GM12878 (cell line): ENCODE data around the gene SCUBE3. TPM values are rescaled to one million over a fixed set of nuclear protein-coding genes. Genes with fewer than 3 reads are reported as not detected.

Source experiments
- ATAC-seq: fragments of 200-7000 bp; cut with Tn5 transposase; 3 replicates; pipeline ENCODE4 v1.9.1; 2020; ENCODE audit warnings: mild to moderate bottlenecking, moderate library complexity
- BruUV-seq: library from RNA; stranded (reverse); fragments of 400-500 nt; replicated peaks from 2 replicates; lab custom pipeline; 2021; lab: Mats Ljungman, UMichigan
- CTCF ChIA-PET: fragments of 300-600 bp; sonication (Branson Sonifier 250); formaldehyde crosslinking; extraction: SDS; loops from one replicate; lab custom pipeline; 2021; ENCODE audit warnings: inconsistent platforms; lab: Yijun Ruan, JAX
- POLR2A ChIA-PET: fragments of 350-600 bp; formaldehyde crosslinking; extraction: SDS; loops from one replicate; lab custom pipeline; 2021; ENCODE audit warnings: inconsistent platforms; lab: Charles Lee
- RAD21 ChIA-PET: fragments of 300-600 bp; sonication (Branson Sonifier 250); formaldehyde crosslinking; loops from one replicate; lab custom pipeline; 2023; ENCODE audit warnings: antibody characterized with exemption; ENCODE audit not compliant: unreplicated experiment; lab: Charles Lee
- SMC1A ChIA-PET: fragments of 300-600 bp; sonication (Branson Sonifier 250); formaldehyde crosslinking; loops from one replicate; lab custom pipeline; 2023; ENCODE audit not compliant: unreplicated experiment, uncharacterized antibody; lab: Charles Lee
- DNase-seq: peaks from one replicate; pipeline ENCODE4 v3.0.0-alpha.2; 2011; ENCODE audit warnings: low read depth, low spot score
- FAIRE-seq: peaks from 3 replicates; lab custom pipeline; 2011; peaks lifted over from hg19 to GRCh38; lab: Jason Lieb, UNC
- H2AFZ ChIP-seq: 2 replicates; pipeline ENCODE4 v1.6.0; 2011; ENCODE audit warnings: low read depth, low read length, control low read depth; ENCODE audit not compliant: control insufficient read depth
- H3K27ac ChIP-seq: 2 replicates; pipeline ENCODE4 v1.5.1; 2011; ENCODE audit warnings: control low read depth; ENCODE audit not compliant: control insufficient read depth, insufficient read depth
- H3K27me3 ChIP-seq, 2 experiments: replicated peaks in 1 of 2; 2 replicates each; pipeline versions ENCODE4 v1.6.0 to v1.6.1; 2011; ENCODE audit warnings: low read length in 1 of 2; ENCODE audit not compliant: control insufficient read depth in 2 of 2, insufficient read depth in 2 of 2
- H3K36me3 ChIP-seq, 2 experiments: 2 replicates each; pipeline ENCODE4 v1.5.1; 2011; ENCODE audit warnings: low read length in 1 of 2; ENCODE audit not compliant: control insufficient read depth in 2 of 2, insufficient read depth in 2 of 2
- H3K4me1 ChIP-seq: 2 replicates; pipeline ENCODE4 v1.6.1; 2011; ENCODE audit warnings: mild to moderate bottlenecking, low read length, moderate library complexity, mixed read lengths; ENCODE audit not compliant: control insufficient read depth, insufficient read depth
- H3K4me2 ChIP-seq: 2 replicates; pipeline ENCODE4 v1.6.0; 2011; ENCODE audit warnings: control low read depth; ENCODE audit not compliant: control insufficient read depth, insufficient read depth
- H3K4me3 ChIP-seq: fragments of 200-600 bp; sonication (generic); 2 replicates; pipeline ENCODE4 v1.5.1; 2016
- H3K79me2 ChIP-seq: 2 replicates; pipeline ENCODE4 v1.6.0; 2011; ENCODE audit warnings: low read length; ENCODE audit not compliant: control insufficient read depth, insufficient read depth
- H3K9ac ChIP-seq: 2 replicates; pipeline ENCODE4 v1.8.0; 2011; ENCODE audit warnings: low read length, control low read depth, mixed read lengths; ENCODE audit not compliant: control insufficient read depth, insufficient read depth
- H3K9me3 ChIP-seq: replicated peaks from 3 replicates; pipeline ENCODE4 v1.5.1; 2011; ENCODE audit warnings: mild to moderate bottlenecking, low read length; ENCODE audit not compliant: control insufficient read depth, insufficient read depth
- H4K20me1 ChIP-seq: 2 replicates; pipeline ENCODE4 v1.6.0; 2011; ENCODE audit not compliant: control insufficient read depth, insufficient read depth
- CHD2 ChIP-seq: IDR thresholded peaks from 2 replicates; pipeline ENCODE4 v1.6.1; 2011; ENCODE audit warnings: low read depth, low read length, improper control_type of control experiment, borderline replicate concordance
- E2F8 ChIP-seq: fragments of 450-650 bp; IDR thresholded peaks from 2 replicates; pipeline ENCODE4 v1.6.1; 2018; ENCODE audit warnings: mild to moderate bottlenecking, low read depth, moderate library complexity; ENCODE audit not compliant: partially characterized antibody
- HCFC1 ChIP-seq: fragments of 150-350 bp; IDR thresholded peaks from 2 replicates; pipeline ENCODE4 v1.6.1; 2014; ENCODE audit warnings: low read length
- KAT2A ChIP-seq: conservative IDR thresholded peaks from 2 replicates; pipeline ENCODE4 v1.6.1; 2011; ENCODE audit warnings: low read depth, low read length; ENCODE audit not compliant: control insufficient read depth
- MEF2B ChIP-seq: fragments of 450-650 bp; IDR thresholded peaks from 2 replicates; pipeline ENCODE4 v1.6.1; 2018; ENCODE audit warnings: mild to moderate bottlenecking, moderate library complexity; ENCODE audit not compliant: partially characterized antibody, poor library complexity, severe bottlenecking
- MLLT1 ChIP-seq: fragments of 450-650 bp; IDR thresholded peaks from 2 replicates; pipeline ENCODE4 v1.6.1; 2016; ENCODE audit warnings: mild to moderate bottlenecking
- MTA3 ChIP-seq: IDR thresholded peaks from 2 replicates; pipeline ENCODE4 v1.6.1; 2012; ENCODE audit warnings: low read length, inconsistent platforms, borderline replicate concordance
- RBBP5 ChIP-seq: fragments of 200-600 bp; sonication (generic); conservative IDR thresholded peaks from 2 replicates; pipeline ENCODE4 v1.6.1; 2016
- RELA ChIP-seq: fragments of 450-650 bp; IDR thresholded peaks from 2 replicates; pipeline ENCODE4 v1.8.0; 2014; ENCODE audit warnings: borderline replicate concordance; ENCODE audit not compliant: partially characterized antibody
- SMAD5 ChIP-seq: IDR thresholded peaks from 2 replicates; pipeline ENCODE4 v1.6.1; 2016; ENCODE audit warnings: antibody characterized with exemption, low read depth
- YBX1 ChIP-seq: fragments of 450-650 bp; IDR thresholded peaks from 2 replicates; pipeline ENCODE4 v1.6.1; 2016; ENCODE audit warnings: antibody characterized with exemption
- ZBED1 ChIP-seq: IDR thresholded peaks from 2 replicates; pipeline ENCODE4 v1.6.1; 2016; ENCODE audit warnings: borderline replicate concordance
- ZBTB4 ChIP-seq: fragments of 450-650 bp; formaldehyde crosslinking; IDR thresholded peaks from 2 replicates; pipeline ENCODE4 v1.4.0; 2022; ENCODE audit warnings: mild to moderate bottlenecking, moderate library complexity
- ZSCAN29 ChIP-seq: fragments of 450-650 bp; IDR thresholded peaks from 2 replicates; pipeline ENCODE4 v1.6.1; 2017; ENCODE audit warnings: mild to moderate bottlenecking, moderate library complexity
- WGBS: methylation state at CpG from one replicate; pipeline ENCODE4 v1.1.6; 2016; ENCODE audit warnings: low lambda C conversion rate; ENCODE audit not compliant: insufficient replicate concordance, insufficient coverage; ENCODE audit errors: missing lambda C conversion rate; 5-methylcytosine and 5-hydroxymethylcytosine counted together
- in situ Hi-C: fragments of 300-500 bp; cut with MboI; formaldehyde crosslinking; loops from 9 replicates; pipeline ENCODE4 v1.14.3; 2018; ENCODE audit warnings: mixed read lengths
- intact Hi-C: fragments of 100-400 bp; cut with micrococcal nuclease; formaldehyde crosslinking; loops from one replicate; pipeline ENCODE4 v1.14.2; 2022; ENCODE audit not compliant: unreplicated experiment
- polyA plus RNA-seq, 11 experiments: library from polyadenylated mRNA; depleted of rRNA in 4 of 11; unstranded in 6 of 11; stranded (reverse) in 5 of 11; fragments of >200 nt; fragmentation: Nextera tagmentation in 4 of 11; fragmentation: Illumina TruSeq in 1 of 11; extraction: Ambion mirVana in 4 of 11; extraction: Trizol in 1 of 11; gene quantifications; 1 replicate in 1 of 11; 2 replicates in 10 of 11; pipeline versions ENCODE4 v1.2.1 to v1.2.3, GENCODE V29; 2011 to 2016; ENCODE audit warnings: inconsistent platforms in 2 of 11, missing spikeins in 2 of 11, low read depth in 1 of 11
- total RNA-seq, 4 experiments: library from RNA; depleted of rRNA in 3 of 4; stranded (reverse); fragments of >200 nt in 3 of 4; fragmentation: Illumina TruSeq in 1 of 4; extraction: Trizol in 1 of 4; gene quantifications; 2 replicates each; pipeline versions ENCODE4 v1.2.1 to v1.2.3, GENCODE V29; 2013 to 2021

The SCUBE3 gene
- total and polyA plus RNA-seq, 10 of the 15 experiments (the other 5 are each of a cell fraction or from before 2014, with no cell fraction given) = under 0.01 to 0.20 (median 0.07) TPM; not detected in 4

GRCh38 chr6:35253249-35253648, 39.5 kb downstream of the SCUBE3 start:
- BruUV-seq = no TSS peak
- Histone ChIP-seq H3K9ac (no peak overlapping the region), H3K79me2 (peaks cover 5% of the 10 kb centered on the region), H3K36me3 (no peaks in the 10 kb centered on the region), H3K4me2 (no peak overlapping the region), H3K27me3 (no peaks in the 10 kb centered on the region), H4K20me1 (no peaks in the 10 kb centered on the region), H3K4me3 (no peak overlapping the region), H2AFZ (no peak overlapping the region), H3K9me3 (no peaks in the 10 kb centered on the region), H3K27ac (no peak overlapping the region), H3K4me1 (peaks cover 21% of the 10 kb centered on the region)
- in situ Hi-C loops (no loop called here), intact Hi-C loops (no loop called here)
- 100% methylated on average over 1 of the region's 1 CpG for WGBS
- SMC1A ChIA-PET = no interaction called here
- DNase-seq = no peak
- no peak for TF ChIP-seq MLLT1
- TF ChIP-seq YBX1 = no peak
- TF ChIP-seq SMAD5 = no peak
- no peak for TF ChIP-seq HCFC1
- TF ChIP-seq CHD2 = no peak
- no peak for TF ChIP-seq ZBTB4 (CRISPR knock-in tag)
- TF ChIP-seq KAT2A = no peak
- no peak for TF ChIP-seq ZSCAN29
- TF ChIP-seq MEF2B = no peak
- no peak for TF ChIP-seq RBBP5
- no peak for TF ChIP-seq RELA
- TF ChIP-seq MTA3 = no peak
- TF ChIP-seq ZBED1 = no peak
- TF ChIP-seq E2F8 = no peak
- FAIRE-seq = no peak
- RAD21 ChIA-PET = no interaction called here
- CTCF ChIA-PET = interaction anchor here (0.9 kb wide), 1 partner anchor 12 kb away, joined by 3 read pairs; no protein-coding TSS in a partner anchor
- POLR2A ChIA-PET = no interaction called here
- no peak for ATAC-seq
